Muscle layer of duodenum (tissue), 2 donors: Measurements from ENCODE around the gene HEATR3.

Experiments
- H3K27ac ChIP-seq: one replicate; pipeline ENCODE4 v1.7.0; 2013; ENCODE audit warnings: mild to moderate bottlenecking, low read length
- H3K27me3 ChIP-seq: one replicate; pipeline ENCODE4 v1.7.0; 2013; ENCODE audit warnings: low read depth, mild to moderate bottlenecking, control low read depth, low read length
- H3K36me3 ChIP-seq, 2 donors: one replicate each; pipeline ENCODE4 v1.7.0; 2013; ENCODE audit warnings: low read length in 2 of 2, control low read depth in 1 of 2, mild to moderate bottlenecking in 1 of 2; ENCODE audit not compliant: insufficient read depth in 2 of 2, control insufficient read depth in 1 of 2
- H3K4me1 ChIP-seq, 2 donors: one replicate each; pipeline ENCODE4 v1.7.0; 2013; ENCODE audit warnings: low read length in 2 of 2, mild to moderate bottlenecking in 2 of 2, control low read depth in 1 of 2, moderate library complexity in 1 of 2; ENCODE audit not compliant: insufficient read depth in 2 of 2, control insufficient read depth in 1 of 2
- H3K4me3 ChIP-seq, 2 donors: one replicate each; pipeline ENCODE4 v1.7.0; 2013; ENCODE audit warnings: low read length in 2 of 2, low read depth in 1 of 2, mild to moderate bottlenecking in 1 of 2
- H3K9me3 ChIP-seq, 2 donors: one replicate each; pipeline ENCODE4 v1.7.0; 2013; ENCODE audit warnings: low read length in 2 of 2, control low read depth in 1 of 2, mild to moderate bottlenecking in 1 of 2; ENCODE audit not compliant: control insufficient read depth in 1 of 2
- donor health status: healthy.

The HEATR3 gene

DNA sequence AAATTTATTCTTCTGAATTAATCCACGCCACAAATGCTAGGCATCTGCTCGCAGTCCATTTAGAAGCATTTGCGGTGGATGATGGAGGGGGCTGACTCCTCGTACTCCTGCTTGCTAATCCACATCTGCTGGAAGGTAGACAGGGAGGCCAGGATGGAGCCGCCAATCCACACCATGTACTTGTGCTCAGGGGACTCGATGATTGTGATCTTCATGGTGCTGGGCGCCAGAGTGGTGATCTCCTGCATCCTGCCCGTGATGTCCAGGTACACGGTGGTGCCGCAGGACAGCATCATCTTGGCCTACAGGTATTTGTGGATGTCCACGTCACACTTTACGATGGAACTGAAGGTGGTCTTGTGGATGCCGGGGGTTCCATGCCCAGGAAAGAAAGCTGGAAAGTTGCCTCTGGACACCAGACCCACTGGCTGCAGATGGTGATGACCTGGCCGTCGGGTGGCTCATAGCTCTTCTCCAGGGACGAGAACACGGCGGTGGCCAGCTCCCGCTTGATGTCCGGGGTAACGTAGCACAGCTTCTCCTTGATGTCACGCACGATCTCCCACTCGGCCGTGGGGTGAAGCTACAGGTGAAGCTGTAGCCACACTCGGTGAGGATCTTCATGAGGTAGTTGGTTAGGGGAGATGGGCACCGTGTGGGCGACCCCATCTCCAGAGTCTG lies 7.5 kb upstream of the HEATR3 start:
- no peaks in the 10 kb centered on the region for H3K36me3 ChIP-seq
- H3K27me3 ChIP-seq, result no peaks in the 10 kb centered on the region
- H3K9me3 ChIP-seq, result peaks cover 0 to 6% of the 10 kb centered on the region in 2 donors
- H3K4me3 ChIP-seq, result no peak overlapping the region
- H3K4me1 ChIP-seq, result no peaks in the 10 kb centered on the region
- H3K27ac ChIP-seq, result no peak overlapping the region

DNA sequence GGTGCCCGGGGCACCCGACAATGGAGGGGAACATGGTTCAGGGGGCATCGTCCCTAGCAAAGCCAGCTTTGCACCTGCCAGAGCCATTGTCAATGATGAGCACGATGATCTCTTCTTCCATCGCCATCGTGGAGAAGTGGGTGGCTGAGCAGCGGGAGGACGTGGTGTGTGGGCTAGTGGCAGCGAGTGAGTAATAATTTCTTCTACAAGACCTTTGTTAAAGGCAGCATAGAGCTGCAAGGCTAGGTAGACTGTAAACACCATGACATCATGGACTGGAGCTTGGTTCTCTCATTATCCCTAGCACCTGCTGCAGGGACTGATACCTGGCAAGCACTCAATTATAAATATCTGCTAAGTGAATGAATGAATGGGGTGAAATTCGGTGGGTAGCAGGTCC lies 6.7 kb upstream of the HEATR3 start:
- H3K36me3 ChIP-seq, result no peaks in the 10 kb centered on the region
- no peaks in the 10 kb centered on the region for H3K27me3 ChIP-seq
- peaks cover 0 to 6% of the 10 kb centered on the region in 2 donors for H3K9me3 ChIP-seq
- no peak overlapping the region for H3K27ac ChIP-seq
- H3K4me1 ChIP-seq, result no peaks in the 10 kb centered on the region
- no peak overlapping the region for H3K4me3 ChIP-seq

DNA sequence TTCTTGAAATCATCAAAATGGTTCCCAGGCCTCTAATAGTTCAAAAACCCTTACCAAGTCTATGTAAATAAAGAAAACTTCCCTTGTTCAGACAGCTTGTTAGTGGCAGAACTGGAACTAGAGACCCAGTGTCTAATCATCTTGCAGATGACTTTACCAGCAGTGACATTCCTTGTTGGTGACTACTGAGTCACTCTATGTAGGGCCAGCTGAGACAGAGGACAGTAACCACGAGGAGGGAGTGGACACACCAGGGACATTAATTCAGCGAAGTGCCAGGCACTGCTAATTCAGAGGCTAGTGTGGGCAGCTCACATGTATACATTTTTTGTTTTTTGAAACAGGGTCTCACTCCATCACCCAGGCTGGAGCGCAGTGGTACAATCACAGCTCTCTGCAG lies 6.1 kb upstream of the HEATR3 start:
- no peak overlapping the region for H3K27ac ChIP-seq
- peaks cover 0 to 6% of the 10 kb centered on the region in 2 donors for H3K9me3 ChIP-seq
- H3K4me1 ChIP-seq, result no peaks in the 10 kb centered on the region
- H3K4me3 ChIP-seq, result no peak overlapping the region
- H3K36me3 ChIP-seq, result no peaks in the 10 kb centered on the region
- H3K27me3 ChIP-seq, result no peaks in the 10 kb centered on the region

DNA sequence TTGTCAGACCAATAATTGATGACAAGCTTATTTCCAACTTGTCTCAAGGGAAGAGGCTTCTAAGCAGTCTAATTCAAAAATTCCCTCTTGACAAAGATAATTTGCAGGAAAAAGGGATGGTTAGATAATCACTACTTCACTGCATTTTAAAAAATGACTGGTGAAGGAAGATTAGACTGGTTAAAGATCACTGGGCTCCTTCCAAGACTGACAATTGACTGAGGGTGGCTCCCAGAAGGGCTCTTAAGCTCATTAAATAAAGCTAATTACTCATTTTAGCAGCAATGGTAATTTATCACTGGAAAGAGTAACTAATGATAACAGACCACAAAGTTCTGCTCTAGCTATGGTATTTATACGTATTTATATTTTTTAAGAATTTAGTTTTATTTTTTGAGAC lies 4.4 kb upstream of the HEATR3 start:
- no peak overlapping the region for H3K27ac ChIP-seq
- no peak overlapping the region for H3K4me3 ChIP-seq
- no peaks in the 10 kb centered on the region for H3K27me3 ChIP-seq
- H3K36me3 ChIP-seq, result peaks cover 0 to 3% of the 10 kb centered on the region in 2 donors
- H3K9me3 ChIP-seq, result no peaks in the 10 kb centered on the region
- H3K4me1 ChIP-seq, result no peaks in the 10 kb centered on the region

GRCh38 chr16:50065241-50065623 lies 538 bp upstream of the HEATR3 start:
- no peak overlapping the region for H3K27ac ChIP-seq

GRCh38 chr16:50066482-50067289 lies 916 bp downstream of the HEATR3 start:
- Histone ChIP-seq H3K9me3 (no peaks in the 10 kb centered on the region), H3K36me3 (peaks cover 7 to 9% of the 10 kb centered on the region in 2 donors), H3K4me3 (peak overlapping the region; percentile 87 to 94), H3K4me1 (peaks cover 8 to 22% of the 10 kb centered on the region in 2 donors), H3K27ac (peak overlapping the region; percentile 71), H3K27me3 (no peaks in the 10 kb centered on the region)

More at GRCh38 chr16:50065241-50065623, 538 bp upstream of the HEATR3 start:
- no peaks in the 10 kb centered on the region for H3K27me3 ChIP-seq
- H3K36me3 ChIP-seq, result peaks cover 3 to 7% of the 10 kb centered on the region in 2 donors
- H3K4me3 ChIP-seq, result peak overlapping the region; percentile 33 to 87
- no peaks in the 10 kb centered on the region for H3K9me3 ChIP-seq
- peaks cover 8 to 22% of the 10 kb centered on the region in 2 donors for H3K4me1 ChIP-seq

GRCh38 chr16:50067290-50067853 lies 1.6 kb downstream of the HEATR3 start:
- Histone ChIP-seq H3K4me3 (peak overlapping the region; percentile 87 to 94), H3K27ac (no peak overlapping the region)

DNA sequence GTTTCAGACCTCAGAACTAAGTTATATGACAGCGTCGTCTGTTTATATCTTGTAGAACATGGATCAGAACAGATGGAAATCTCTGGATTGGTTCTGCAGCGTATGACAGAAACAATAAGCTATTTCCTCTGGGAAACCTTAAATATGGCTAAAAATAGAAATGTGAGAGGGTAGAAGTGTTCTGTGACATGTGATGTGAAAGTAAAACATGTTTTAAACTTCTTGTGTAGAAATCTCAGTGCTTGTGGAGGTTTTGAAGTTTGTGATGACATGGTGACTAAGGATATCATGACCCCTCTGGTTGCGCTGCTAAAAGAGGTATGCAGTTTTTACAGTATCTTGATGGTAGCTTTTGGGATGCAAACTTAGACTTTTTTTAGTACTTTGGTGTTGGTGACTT lies 2.8 kb downstream of the HEATR3 start:
- no peaks in the 10 kb centered on the region for H3K27me3 ChIP-seq
- peaks cover 7 to 9% of the 10 kb centered on the region in 2 donors for H3K36me3 ChIP-seq
- H3K9me3 ChIP-seq, result no peaks in the 10 kb centered on the region
- peaks cover 8 to 22% of the 10 kb centered on the region in 2 donors for H3K4me1 ChIP-seq
- H3K27ac ChIP-seq, result no peak overlapping the region
- no peak overlapping the region for H3K4me3 ChIP-seq

More at GRCh38 chr16:50067290-50067853, 1.6 kb downstream of the HEATR3 start:
- Histone ChIP-seq H3K36me3 (peaks cover 7 to 9% of the 10 kb centered on the region in 2 donors), H3K4me1 (peaks cover 8 to 22% of the 10 kb centered on the region in 2 donors), H3K9me3 (no peaks in the 10 kb centered on the region), H3K27me3 (no peaks in the 10 kb centered on the region)

DNA sequence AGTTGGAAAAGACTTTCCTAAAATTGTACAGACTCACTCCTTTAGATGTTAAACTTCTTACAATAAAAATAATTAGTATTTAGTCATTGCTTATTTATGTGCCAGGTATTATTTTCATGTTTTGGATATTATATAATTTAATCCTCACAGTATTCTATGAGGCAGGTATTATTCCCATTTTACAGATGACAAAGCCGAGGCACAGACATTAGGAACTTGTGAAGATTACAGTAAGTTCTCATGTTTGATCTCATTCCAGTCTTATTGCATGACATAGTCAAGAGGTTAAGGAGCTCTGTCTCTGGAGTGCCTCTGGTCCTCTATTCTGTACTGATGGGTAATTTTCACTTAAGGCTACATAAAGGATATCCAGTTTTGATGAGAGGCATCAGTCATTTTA lies 3.3 kb downstream of the HEATR3 start:
- no peak overlapping the region for H3K27ac ChIP-seq
- H3K4me3 ChIP-seq, result no peak overlapping the region
- no peaks in the 10 kb centered on the region for H3K9me3 ChIP-seq

GRCh38 chr16:50071075-50071671 lies 5.4 kb downstream of the HEATR3 start:
- no peak overlapping the region for H3K4me3 ChIP-seq
- no peaks in the 10 kb centered on the region for H3K27me3 ChIP-seq
- H3K9me3 ChIP-seq, result no peaks in the 10 kb centered on the region
- peaks cover 8 to 22% of the 10 kb centered on the region in 2 donors for H3K4me1 ChIP-seq
- peaks cover 6 to 12% of the 10 kb centered on the region in 2 donors for H3K36me3 ChIP-seq
- H3K27ac ChIP-seq, result no peak overlapping the region

More for the DNA sequence above, 3.3 kb downstream of the HEATR3 start:
- Histone ChIP-seq H3K36me3 (peaks cover 7 to 9% of the 10 kb centered on the region in 2 donors), H3K27me3 (no peaks in the 10 kb centered on the region), H3K4me1 (peaks cover 8 to 22% of the 10 kb centered on the region in 2 donors)

- Histone ChIP-seq H3K4me3 (no peak overlapping the region), H3K36me3 (peaks cover 10 to 12% of the 10 kb centered on the region in 2 donors)
Observed at GRCh38 chr16:50072730-50073129, 7.0 kb downstream of the HEATR3 start.

More at GRCh38 chr16:50072730-50073129, 7.0 kb downstream of the HEATR3 start:
- H3K9me3 ChIP-seq, result no peaks in the 10 kb centered on the region
- no peak overlapping the region for H3K27ac ChIP-seq
- H3K4me1 ChIP-seq, result peaks cover under 1 to 10% of the 10 kb centered on the region in 2 donors
- no peaks in the 10 kb centered on the region for H3K27me3 ChIP-seq
